Measurements from ENCODE around the gene SFTPA1.
A peak's percentile ranks its signal among the peaks of the same experiment; 100 is the strongest.
"Not testable (repeated sequence)": the region's sequence is repeated elsewhere in the genome, so short reads cannot be mapped to it uniquely, and the experiment has no call there.

The SFTPA1 gene

DNA sequence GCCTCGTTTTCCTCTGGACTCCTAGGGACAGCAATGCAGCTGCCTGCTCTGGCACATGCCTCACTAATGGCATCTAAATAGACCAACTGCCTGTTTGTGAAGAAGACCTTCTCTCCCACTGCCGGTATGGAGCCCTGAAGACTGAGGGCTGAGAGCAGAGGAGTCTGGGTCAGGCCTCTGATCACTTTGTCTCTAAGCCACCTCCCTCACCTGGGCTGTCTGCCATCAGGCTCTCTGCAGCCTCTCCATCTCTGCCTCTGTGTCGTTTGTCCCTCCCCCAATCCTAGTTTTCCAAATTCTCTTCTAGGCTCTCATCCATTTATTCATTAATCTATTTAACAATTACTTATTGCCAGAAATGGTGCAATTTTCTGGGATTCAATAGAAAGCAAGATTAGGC, 15.2 kb upstream of the SFTPA1 start:
- DNase-seq (ENCODE audit: low read depth), result no peak
- TF ChIP-seq, protein P1, sequence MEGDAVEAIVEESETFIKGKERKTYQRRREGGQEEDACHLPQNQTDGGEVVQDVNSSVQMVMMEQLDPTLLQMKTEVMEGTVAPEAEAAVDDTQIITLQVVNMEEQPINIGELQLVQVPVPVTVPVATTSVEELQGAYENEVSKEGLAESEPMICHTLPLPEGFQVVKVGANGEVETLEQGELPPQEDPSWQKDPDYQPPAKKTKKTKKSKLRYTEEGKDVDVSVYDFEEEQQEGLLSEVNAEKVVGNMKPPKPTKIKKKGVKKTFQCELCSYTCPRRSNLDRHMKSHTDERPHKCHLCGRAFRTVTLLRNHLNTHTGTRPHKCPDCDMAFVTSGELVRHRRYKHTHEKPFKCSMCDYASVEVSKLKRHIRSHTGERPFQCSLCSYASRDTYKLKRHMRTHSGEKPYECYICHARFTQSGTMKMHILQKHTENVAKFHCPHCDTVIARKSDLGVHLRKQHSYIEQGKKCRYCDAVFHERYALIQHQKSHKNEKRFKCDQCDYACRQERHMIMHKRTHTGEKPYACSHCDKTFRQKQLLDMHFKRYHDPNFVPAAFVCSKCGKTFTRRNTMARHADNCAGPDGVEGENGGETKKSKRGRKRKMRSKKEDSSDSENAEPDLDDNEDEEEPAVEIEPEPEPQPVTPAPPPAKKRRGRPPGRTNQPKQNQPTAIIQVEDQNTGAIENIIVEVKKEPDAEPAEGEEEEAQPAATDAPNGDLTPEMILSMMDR (IDR thresholded peaks at IDR 0.05; ENCODE audit: control insufficient read depth, insufficient read depth, low read depth, low read length, missing control alignments), result no peak
- H3K4me3 ChIP-seq (ENCODE audit: control insufficient read depth, low read depth, low read length), result no peak overlapping the region

DNA sequence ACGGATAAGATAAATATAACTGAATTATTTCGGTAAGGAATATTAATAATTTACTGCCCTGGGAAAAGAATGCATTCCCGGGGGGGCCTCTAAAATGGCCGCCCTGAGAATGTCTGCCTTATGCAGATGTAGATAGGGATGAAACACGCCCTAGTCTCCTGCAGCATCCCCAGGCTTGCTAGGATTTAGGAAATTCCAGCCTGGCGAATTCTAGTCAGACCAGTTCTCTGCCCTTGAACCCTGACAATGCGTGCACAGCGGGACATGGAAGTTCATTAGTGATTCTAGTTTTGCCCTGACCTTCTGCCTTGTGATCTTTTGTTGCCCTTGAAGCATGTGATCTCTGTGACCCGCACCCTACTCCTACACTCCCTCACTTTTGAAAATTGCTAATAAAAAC, 11.1 kb upstream of the SFTPA1 start:
- not testable (repeated sequence) for H3K4me3 ChIP-seq (ENCODE audit: control insufficient read depth, low read depth, low read length); DNase-seq (ENCODE audit: low read depth)

DNA sequence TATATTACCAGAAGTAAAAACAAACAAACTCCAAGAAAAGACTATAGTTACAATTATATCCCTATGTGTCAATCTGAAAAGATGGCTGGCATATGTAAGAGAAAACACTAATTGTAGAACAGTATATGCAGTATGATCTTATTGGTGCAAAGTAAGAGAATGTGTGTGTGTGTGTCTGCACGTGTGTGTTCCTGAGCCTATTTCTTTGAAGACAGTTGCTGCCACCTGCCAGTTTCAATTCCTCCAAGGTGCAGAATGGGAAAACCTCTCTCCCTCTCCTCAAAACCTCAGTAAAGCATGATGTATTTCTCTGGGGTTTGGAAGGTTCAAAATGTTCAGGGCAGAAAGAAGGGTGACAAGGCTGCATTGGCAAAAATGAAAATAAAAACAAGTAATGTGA, 8.8 kb upstream of the SFTPA1 start:
- no peak for DNase-seq (ENCODE audit: low read depth)
- TF ChIP-seq, protein P1 (IDR thresholded peaks at IDR 0.05; ENCODE audit: control insufficient read depth, insufficient read depth, low read depth, low read length, missing control alignments), result no peak
- H3K4me3 ChIP-seq (ENCODE audit: control insufficient read depth, low read depth, low read length), result no peak overlapping the region

DNA sequence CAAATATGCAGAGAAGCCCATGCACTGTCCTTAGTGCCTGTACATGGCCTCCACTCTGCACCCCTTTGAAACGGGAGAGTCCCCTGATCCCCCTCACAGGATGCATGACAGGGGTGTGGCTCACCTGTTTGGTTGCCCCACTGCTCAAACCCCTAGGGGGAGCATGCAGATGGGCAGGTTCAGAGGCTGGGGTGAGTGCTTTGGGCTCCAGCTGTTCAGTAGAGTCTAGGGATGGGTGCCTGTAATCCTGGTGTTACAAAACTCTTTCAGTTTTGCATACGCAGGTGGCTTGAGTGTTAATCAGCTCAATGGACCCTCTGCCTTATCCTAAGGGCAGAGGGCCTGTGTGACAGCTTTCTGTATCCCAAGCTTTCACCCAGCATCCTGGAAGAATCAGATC, 7.8 kb upstream of the SFTPA1 start:
- H3K4me3 ChIP-seq (ENCODE audit: control insufficient read depth, low read depth, low read length), result no peak overlapping the region
- DNase-seq (ENCODE audit: low read depth), result no peak
- TF ChIP-seq, protein P1 (IDR thresholded peaks at IDR 0.05; ENCODE audit: control insufficient read depth, insufficient read depth, low read depth, low read length, missing control alignments), result no peak

DNA sequence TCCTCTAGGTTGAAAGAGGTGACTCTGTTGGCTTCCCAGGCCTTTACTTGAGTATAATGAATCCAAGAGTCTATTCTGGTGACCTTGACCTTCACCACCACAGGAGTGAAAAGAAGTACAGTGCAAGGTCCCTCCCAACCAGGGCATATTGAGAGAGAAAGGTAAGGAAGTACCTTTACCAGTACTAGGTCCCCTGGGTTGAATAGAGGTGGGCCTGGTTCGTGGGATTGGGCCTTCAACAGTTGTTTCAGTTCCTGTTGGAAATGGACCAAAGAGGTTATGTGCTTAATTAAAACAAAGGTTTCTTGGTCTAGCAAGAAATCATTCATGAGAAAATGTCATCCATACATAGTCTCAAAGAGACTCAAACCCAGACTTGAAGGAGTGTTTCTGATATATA, 6.4 kb upstream of the SFTPA1 start:
- no peak for DNase-seq (ENCODE audit: low read depth)
- TF ChIP-seq, protein P1 (IDR thresholded peaks at IDR 0.05; ENCODE audit: control insufficient read depth, insufficient read depth, low read depth, low read length, missing control alignments), result no peak
- no peak overlapping the region for H3K4me3 ChIP-seq (ENCODE audit: control insufficient read depth, low read depth, low read length)

DNA sequence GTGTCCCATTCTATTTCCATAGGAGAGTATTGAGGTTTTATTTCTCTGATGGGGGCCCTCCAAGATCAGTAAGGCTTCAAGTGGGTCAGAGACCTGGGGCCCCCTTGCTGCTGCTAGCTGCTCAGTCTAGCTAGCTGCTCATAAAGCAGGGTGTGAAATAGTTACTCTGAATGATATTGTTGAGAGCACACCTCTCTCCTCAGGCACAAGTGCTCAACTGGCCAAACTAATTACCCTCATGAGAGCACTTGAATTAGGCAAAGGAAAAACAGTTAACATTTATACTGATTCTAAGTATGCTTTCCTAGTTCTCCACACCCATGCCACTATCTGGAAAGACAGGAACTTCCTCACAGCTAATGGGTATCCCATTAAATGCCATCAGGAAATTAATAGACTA, 5.4 kb upstream of the SFTPA1 start:
- H3K4me3 ChIP-seq (ENCODE audit: control insufficient read depth, low read depth, low read length), result no peak overlapping the region
- no peak for DNase-seq (ENCODE audit: low read depth)
- TF ChIP-seq, protein P1 (IDR thresholded peaks at IDR 0.05; ENCODE audit: control insufficient read depth, insufficient read depth, low read depth, low read length, missing control alignments), result no peak

DNA sequence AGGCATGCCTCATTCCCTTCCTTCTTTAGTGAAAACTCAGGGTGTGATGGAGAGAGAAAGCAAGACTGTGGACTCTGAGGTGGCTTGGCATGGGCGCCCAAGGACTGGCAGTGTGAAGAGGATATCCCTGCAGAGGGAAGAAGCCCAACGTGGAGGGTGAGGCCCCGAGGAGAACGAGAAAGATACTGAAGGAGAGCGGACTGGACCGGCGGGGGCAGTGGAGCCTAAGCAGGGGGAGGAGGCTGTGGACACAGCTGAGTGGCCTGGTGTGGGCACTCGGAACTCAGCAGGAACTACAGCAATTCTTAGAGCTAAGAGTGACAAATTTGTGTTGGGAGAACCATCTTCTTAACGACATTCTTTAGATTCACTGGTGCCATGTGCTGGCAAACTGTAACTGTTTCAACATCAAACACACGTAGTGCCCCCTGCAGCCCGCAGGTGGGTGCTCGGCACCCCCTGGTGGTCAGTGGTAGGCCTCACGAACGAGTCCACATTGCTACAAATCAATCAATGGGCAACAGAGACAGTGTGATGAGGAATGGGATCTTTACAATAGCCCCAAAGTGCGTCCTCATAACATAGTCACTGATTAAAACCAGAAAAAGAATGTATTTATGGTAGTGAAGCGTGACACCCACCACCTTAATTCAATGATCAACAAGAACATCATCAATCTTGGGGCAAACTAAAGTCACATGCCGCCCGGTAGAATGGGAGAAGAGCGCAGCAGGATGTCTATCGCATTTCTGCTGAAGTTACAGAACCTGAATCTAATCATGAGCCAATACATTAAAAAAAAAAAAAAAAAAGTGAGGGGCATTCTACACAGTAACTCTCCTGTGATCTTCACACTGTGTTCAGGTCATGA, 2.0 kb upstream of the SFTPA1 start:
- H3K4me3 ChIP-seq (ENCODE audit: control insufficient read depth, low read depth, low read length), result no peak overlapping the region
- TF ChIP-seq, protein P1 (IDR thresholded peaks at IDR 0.05; ENCODE audit: control insufficient read depth, insufficient read depth, low read depth, low read length, missing control alignments), result peak; percentile 60
- no peak for DNase-seq (ENCODE audit: low read depth)

DNA sequence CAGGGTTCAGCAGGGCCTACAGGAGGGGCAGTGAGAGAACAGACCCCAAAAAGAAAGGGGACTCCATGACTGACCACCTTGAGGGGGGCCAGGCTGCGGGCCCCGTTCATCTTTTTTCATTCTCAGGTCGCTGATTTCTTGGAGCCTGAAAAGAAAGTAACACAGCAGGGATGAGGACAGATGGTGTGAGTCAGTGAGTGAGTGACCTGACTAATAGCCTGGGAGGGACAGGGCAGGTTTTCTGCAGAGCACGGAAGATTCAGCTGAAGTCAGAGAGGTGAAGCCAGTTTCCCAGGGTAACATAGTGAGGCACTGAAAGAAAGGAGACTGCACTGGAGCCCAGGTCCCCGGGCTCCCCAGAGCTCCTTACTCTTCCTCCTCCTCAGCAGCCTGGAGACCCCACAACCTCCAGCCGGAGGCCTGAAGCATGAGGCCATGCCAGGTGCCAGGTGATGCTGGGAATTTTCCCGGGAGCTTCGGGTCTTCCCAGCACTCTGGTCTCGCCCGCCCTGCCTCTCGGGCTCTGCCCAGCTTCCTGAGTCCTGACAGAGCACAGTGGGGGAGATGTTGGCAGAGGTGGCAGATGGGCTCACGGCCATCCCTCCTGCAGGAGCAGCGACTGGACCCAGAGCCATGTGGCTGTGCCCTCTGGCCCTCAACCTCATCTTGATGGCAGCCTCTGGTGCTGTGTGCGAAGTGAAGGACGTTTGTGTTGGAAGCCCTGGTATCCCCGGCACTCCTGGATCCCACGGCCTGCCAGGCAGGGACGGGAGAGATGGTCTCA, 646 bp downstream of the SFTPA1 start:
- not testable (repeated sequence) for DNase-seq (ENCODE audit: low read depth); H3K4me3 ChIP-seq (ENCODE audit: control insufficient read depth, low read depth, low read length)

Data from AG09309 (cell line).